Measurements from ENCODE around the gene KIF7. TPM values are rescaled to one million over a fixed set of nuclear protein-coding genes. Genes with fewer than 3 reads are reported as not detected.

KIF7 gene
- total and polyA plus RNA-seq, 2 of the 8 experiments (the other 6 are each of a cell fraction or from before 2014, with no cell fraction given), result 4.9 to 14.0 TPM

GRCh38 chr15:89653578-89653977 is 1.7 kb downstream of the KIF7 start:
- H4K5ac ChIP-seq (ENCODE audit: insufficient read length, low read depth, low read length), result no peak overlapping the region
- H3K9ac ChIP-seq (replicated peaks in 1 of 4; ENCODE audit: extremely low read depth in 1 of 4, low read depth in 3 of 4, low read length in 3 of 4), result no peak overlapping the region
- no peak overlapping the region for H2BK120ac ChIP-seq (replicated peaks; ENCODE audit: low read depth, low read length)
- H2AK5ac ChIP-seq (ENCODE audit: low read depth, low read length), result no peak overlapping the region
- ChIA-PET POLR2A (ENCODE audit: partially characterized antibody) (interaction anchor here (1.8 kb wide), 1 partner anchor 8 kb away, joined by 9 read pairs; no protein-coding TSS in a partner anchor), CTCF (ENCODE audit: partially characterized antibody) (no interaction called here)
- 90% methylated on average over 2 of the region's 2 CpGs; no CpG with 5 or more reads in 1 of the 2 experiments for WGBS, 2 experiments (ENCODE audit: extremely low coverage in 1 of 2, insufficient coverage in 1 of 2, insufficient read length in 1 of 2, insufficient replicate concordance in 2 of 2, low coverage in 1 of 2, low lambda C conversion rate in 2 of 2, missing lambda C conversion rate in 1 of 2)
- peaks cover 3 to 5% of the 10 kb centered on the region in 2 experiments for H4K20me1 ChIP-seq (replicated peaks in 1 of 2; ENCODE audit: control insufficient read depth in 1 of 2, insufficient read depth in 2 of 2, low read length in 2 of 2)
- H3K14ac ChIP-seq (ENCODE audit: insufficient read length), result no peak overlapping the region
- H3K18ac ChIP-seq (ENCODE audit: extremely low read depth, low read length), result no peak overlapping the region
- DNase-seq (ENCODE audit: low read depth in 1 of 2, low spot score in 2 of 2) (no peak), FAIRE-seq (no peak)
- H3K23me2 ChIP-seq (ENCODE audit: low read depth, low read length), result peaks cover 5% of the 10 kb centered on the region; the same call in 1 of the 2 replicates
- no peaks in the 10 kb centered on the region for H3K9me3 ChIP-seq (ENCODE audit: insufficient read depth in 2 of 2, low read depth in 1 of 2, low read length in 1 of 2)
- peaks cover 0 to 8% of the 10 kb centered on the region in 2 experiments; a peak in 2 of 4 replicates for H3K79me2 ChIP-seq (ENCODE audit: control insufficient read depth in 1 of 2, insufficient read depth in 2 of 2, low read length in 2 of 2)
- H3K27ac ChIP-seq (ENCODE audit: low read depth, low read length), result no peak overlapping the region
- no peak overlapping the region for H2BK15ac ChIP-seq (ENCODE audit: low read length)
- H3K4ac ChIP-seq (replicated peaks; ENCODE audit: insufficient read length, low read depth, low read length), result no peak overlapping the region
- no peak overlapping the region for H3K23ac ChIP-seq (ENCODE audit: insufficient read length)
- no peak overlapping the region for H2BK12ac ChIP-seq (ENCODE audit: low read depth, low read length)
- H3K56ac ChIP-seq (replicated peaks; ENCODE audit: insufficient read length, low read depth, low read length), result no peak overlapping the region
- no peak overlapping the region for H2AFZ ChIP-seq (ENCODE audit: low read length)
- no peak overlapping the region; a peak in 1 of 4 replicates for H3K4me2 ChIP-seq (ENCODE audit: insufficient read depth in 1 of 2, low read depth in 2 of 2, low read length in 2 of 2)
- no peaks in the 10 kb centered on the region for H3K27me3 ChIP-seq (replicated peaks in 1 of 4; ENCODE audit: control insufficient read depth in 3 of 4, extremely low read depth in 1 of 4, insufficient read depth in 3 of 4, low read length in 3 of 4)
- no peak overlapping the region for H2BK5ac ChIP-seq (ENCODE audit: low read depth, low read length)
- H3K4me1 ChIP-seq (replicated peaks in 1 of 4; ENCODE audit: control insufficient read depth in 3 of 4, insufficient read depth in 4 of 4, low read length in 3 of 4), result peaks cover 0 to 2% (median under 1%) of the 10 kb centered on the region in 4 experiments; a peak in 2 of 7 replicates
- H4K91ac ChIP-seq (replicated peaks; ENCODE audit: insufficient read length, low read length), result no peak overlapping the region
- H3K79me1 ChIP-seq (ENCODE audit: low read depth, low read length), result peaks cover 8% of the 10 kb centered on the region; the same call in 1 of the 2 replicates
- H3K4me3 ChIP-seq (ENCODE audit: extremely low read depth in 1 of 4, insufficient read depth in 2 of 4, low read depth in 3 of 4, low read length in 4 of 4), result no peak overlapping the region
- no peak overlapping the region for H4K8ac ChIP-seq (ENCODE audit: extremely low read depth, insufficient read depth, low read length)
- peaks cover 0 to 6% (median 0%) of the 10 kb centered on the region in 4 experiments; a peak in 1 of 8 replicates for H3K36me3 ChIP-seq (ENCODE audit: control insufficient read depth in 2 of 4, insufficient read depth in 4 of 4, low read length in 3 of 4)
- H2BK20ac ChIP-seq (ENCODE audit: low read length), result no peak overlapping the region
- TF ChIP-seq EGR1 (IDR thresholded peaks at IDR 0.05; ENCODE audit: borderline replicate concordance, low read depth, low read length), result no peak
- no peak for TF ChIP-seq SUZ12 (IDR thresholded peaks at IDR 0.05; ENCODE audit: low read length)
- TF ChIP-seq RBBP5 (IDR thresholded peaks at IDR 0.05; ENCODE audit: borderline replicate concordance, low read depth, low read length), result no peak
- no peak for TF ChIP-seq BRCA1 (IDR thresholded peaks at IDR 0.05; ENCODE audit: low read depth, low read length)
- no peak for TF ChIP-seq EZH2 (IDR thresholded peaks at IDR 0.05; ENCODE audit: low read depth, low read length, severe bottlenecking)
- TF ChIP-seq GABPA (IDR thresholded peaks at IDR 0.05; ENCODE audit: borderline replicate concordance, insufficient read depth, low read length), result no peak
- TF ChIP-seq POU5F1 (IDR thresholded peaks at IDR 0.05; ENCODE audit: low read depth, low read length), result no peak
- TF ChIP-seq POLR2A (IDR thresholded peaks at IDR 0.05; ENCODE audit: control extremely low read depth in 1 of 2, low read depth in 2 of 2, low read length in 2 of 2), result no peak
- no peak for TF ChIP-seq SAP30 (IDR thresholded peaks at IDR 0.05; ENCODE audit: insufficient read depth, insufficient replicate concordance, low read length)
- TF ChIP-seq RXRA (IDR thresholded peaks at IDR 0.05; ENCODE audit: insufficient read depth, low read depth, low read length), result no peak
- TF ChIP-seq YY1 (IDR thresholded peaks at IDR 0.05; ENCODE audit: low read depth, low read length), result no peak
- TF ChIP-seq TAF1 (IDR thresholded peaks at IDR 0.05; ENCODE audit: low read depth, low read length), result no peak
- no peak for TF ChIP-seq SP1 (IDR thresholded peaks at IDR 0.05; ENCODE audit: low read depth, low read length)
- no peak for TF ChIP-seq FOSL1 (IDR thresholded peaks at IDR 0.05; ENCODE audit: insufficient read depth, low read depth, low read length)
- TF ChIP-seq KDM5A (IDR thresholded peaks at IDR 0.05; ENCODE audit: low read length), result no peak
